Measurements from ENCODE around the gene PNKP.

Gene PNKP

GRCh38 chr19:49847731-49848696, 19.4 kb downstream of the PNKP start:
- H3K27ac ChIP-seq (ENCODE audit: low read depth, low read length), result no peak overlapping the region

GRCh38 chr19:49846408-49846807, 21.0 kb downstream of the PNKP start:
- H3K9ac ChIP-seq (ENCODE audit: low read depth in 1 of 2, low read length in 2 of 2), result no peak overlapping the region
- H3K9me3 ChIP-seq (ENCODE audit: control insufficient read depth in 1 of 2, low read length in 2 of 2), result no peaks in the 10 kb centered on the region
- no peaks in the 10 kb centered on the region for H3K27me3 ChIP-seq (ENCODE audit: control insufficient read depth in 1 of 2, insufficient read depth in 2 of 2, low read length in 2 of 2)
- no peaks in the 10 kb centered on the region for H3K36me3 ChIP-seq (ENCODE audit: control insufficient read depth in 1 of 2, insufficient read depth in 2 of 2, low read length in 2 of 2)
- peaks cover 4 to 7% of the 10 kb centered on the region in 2 donors for H3K4me1 ChIP-seq (ENCODE audit: control insufficient read depth in 1 of 2, insufficient read depth in 2 of 2, low read length in 2 of 2)
- H3K4me3 ChIP-seq (ENCODE audit: low read depth in 1 of 2, low read length in 2 of 2), result no peak overlapping the region
- H3K27ac ChIP-seq (ENCODE audit: low read depth, low read length), result no peak overlapping the region

More at GRCh38 chr19:49847731-49848696, 19.4 kb downstream of the PNKP start:
- no peaks in the 10 kb centered on the region for H3K9me3 ChIP-seq (ENCODE audit: control insufficient read depth in 1 of 2, low read length in 2 of 2)
- H3K9ac ChIP-seq (ENCODE audit: low read depth in 1 of 2, low read length in 2 of 2), result no peak overlapping the region
- peaks cover 15 to 18% of the 10 kb centered on the region in 2 donors for H3K4me1 ChIP-seq (ENCODE audit: control insufficient read depth in 1 of 2, insufficient read depth in 2 of 2, low read length in 2 of 2)
- no peaks in the 10 kb centered on the region for H3K36me3 ChIP-seq (ENCODE audit: control insufficient read depth in 1 of 2, insufficient read depth in 2 of 2, low read length in 2 of 2)
- no peak overlapping the region for H3K4me3 ChIP-seq (ENCODE audit: low read depth in 1 of 2, low read length in 2 of 2)
- H3K27me3 ChIP-seq (ENCODE audit: control insufficient read depth in 1 of 2, insufficient read depth in 2 of 2, low read length in 2 of 2), result no peaks in the 10 kb centered on the region

DNA sequence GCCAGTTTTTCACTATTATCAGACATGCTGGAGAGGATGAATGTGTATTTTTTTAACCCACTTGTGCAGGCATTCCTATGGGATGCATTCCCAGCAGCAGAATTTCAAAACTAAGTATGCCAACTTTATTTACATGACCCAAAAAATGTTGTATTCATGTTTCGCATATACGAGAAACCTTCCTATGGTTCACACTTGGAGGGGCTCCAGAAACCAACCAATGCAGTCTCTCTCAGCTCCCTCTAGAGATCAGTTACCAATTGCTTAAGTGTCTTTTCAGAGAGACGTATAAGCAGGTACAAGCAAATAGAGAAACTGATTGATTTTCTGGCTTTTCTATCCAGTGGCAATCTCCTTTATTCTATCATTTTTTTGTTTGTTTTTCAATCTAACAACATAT, 22.0 kb downstream of the PNKP start:
- H3K9ac ChIP-seq (ENCODE audit: low read depth in 1 of 2, low read length in 2 of 2), result no peak overlapping the region
- no peak overlapping the region for H3K4me3 ChIP-seq (ENCODE audit: low read depth in 1 of 2, low read length in 2 of 2)
- H3K36me3 ChIP-seq (ENCODE audit: control insufficient read depth in 1 of 2, insufficient read depth in 2 of 2, low read length in 2 of 2), result no peaks in the 10 kb centered on the region
- H3K9me3 ChIP-seq (ENCODE audit: control insufficient read depth in 1 of 2, low read length in 2 of 2), result no peaks in the 10 kb centered on the region
- no peak overlapping the region for H3K27ac ChIP-seq (ENCODE audit: low read depth, low read length)
- peaks cover 4 to 7% of the 10 kb centered on the region in 2 donors for H3K4me1 ChIP-seq (ENCODE audit: control insufficient read depth in 1 of 2, insufficient read depth in 2 of 2, low read length in 2 of 2)
- H3K27me3 ChIP-seq (ENCODE audit: control insufficient read depth in 1 of 2, insufficient read depth in 2 of 2, low read length in 2 of 2), result no peaks in the 10 kb centered on the region

DNA sequence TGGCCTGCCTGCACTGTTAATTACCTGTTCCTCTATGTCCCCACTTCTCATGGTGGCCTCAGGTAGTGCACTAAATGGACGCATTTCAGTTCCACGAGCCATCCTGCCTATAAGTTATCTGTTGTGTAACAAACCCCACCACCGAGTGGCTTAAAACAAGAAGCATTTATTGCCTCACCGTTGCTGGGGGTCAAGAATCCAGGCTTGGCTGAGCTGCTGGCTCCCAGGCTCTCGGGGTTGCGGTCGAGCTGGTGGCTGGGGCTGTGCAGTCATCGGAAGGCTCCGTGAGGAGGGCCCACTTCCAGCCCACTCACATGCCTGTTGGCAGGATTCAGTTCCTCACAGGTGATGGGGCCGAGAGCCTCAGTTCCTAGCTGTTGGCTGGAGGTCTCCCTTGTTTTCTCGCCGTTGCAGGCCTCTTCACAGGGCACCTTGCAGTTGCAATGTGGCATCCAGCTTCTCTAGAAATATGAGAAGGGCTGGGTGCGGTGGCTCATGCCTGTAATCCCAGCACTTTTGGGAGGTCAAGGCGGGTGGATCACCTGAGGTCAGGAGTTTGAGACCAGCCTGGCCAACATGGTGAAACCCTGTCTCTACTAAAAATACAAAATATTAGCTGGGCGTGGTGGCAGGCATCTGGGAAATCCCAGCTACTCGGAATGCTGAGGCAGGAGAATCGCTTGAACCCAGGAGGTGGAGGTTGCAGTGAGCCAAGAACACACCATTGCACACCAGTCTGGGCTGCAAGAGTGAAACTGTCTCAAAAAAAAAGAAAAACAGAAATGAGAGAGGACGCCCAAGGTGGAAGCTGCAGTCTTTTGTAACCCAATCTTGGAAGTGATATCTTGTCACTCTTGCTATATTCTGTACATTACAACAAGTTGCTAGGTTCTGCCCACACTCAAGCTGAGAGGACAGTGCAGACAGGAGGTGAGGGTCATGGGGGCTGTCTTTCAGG, 23.0 kb downstream of the PNKP start:
- Histone ChIP-seq H3K4me3 (ENCODE audit: low read depth in 1 of 2, low read length in 2 of 2) (no peak overlapping the region), H3K36me3 (ENCODE audit: control insufficient read depth in 1 of 2, insufficient read depth in 2 of 2, low read length in 2 of 2) (peaks cover 0 to 5% of the 10 kb centered on the region in 2 donors), H3K9ac (ENCODE audit: low read depth in 1 of 2, low read length in 2 of 2) (no peak overlapping the region), H3K27me3 (ENCODE audit: control insufficient read depth in 1 of 2, insufficient read depth in 2 of 2, low read length in 2 of 2) (no peaks in the 10 kb centered on the region), H3K4me1 (ENCODE audit: control insufficient read depth in 1 of 2, insufficient read depth in 2 of 2, low read length in 2 of 2) (no peaks in the 10 kb centered on the region), H3K27ac (ENCODE audit: low read depth, low read length) (no peak overlapping the region), H3K9me3 (ENCODE audit: control insufficient read depth in 1 of 2, low read length in 2 of 2) (no peaks in the 10 kb centered on the region)

GRCh38 chr19:49843265-49843664, 24.1 kb downstream of the PNKP start:
- Histone ChIP-seq H3K4me3 (ENCODE audit: low read depth in 1 of 2, low read length in 2 of 2) (no peak overlapping the region), H3K27ac (ENCODE audit: low read depth, low read length) (no peak overlapping the region)

GRCh38 chr19:49840736-49841249, 26.6 kb downstream of the PNKP start:
- H3K27ac ChIP-seq (ENCODE audit: low read depth, low read length), result no peak overlapping the region
- H3K9me3 ChIP-seq (ENCODE audit: control insufficient read depth in 1 of 2, low read length in 2 of 2), result no peaks in the 10 kb centered on the region
- H3K4me3 ChIP-seq (ENCODE audit: low read depth in 1 of 2, low read length in 2 of 2), result no peak overlapping the region
- no peaks in the 10 kb centered on the region for H3K27me3 ChIP-seq (ENCODE audit: control insufficient read depth in 1 of 2, insufficient read depth in 2 of 2, low read length in 2 of 2)
- H3K9ac ChIP-seq (ENCODE audit: low read depth in 1 of 2, low read length in 2 of 2), result no peak overlapping the region
- peaks cover 11 to 36% of the 10 kb centered on the region in 2 donors for H3K36me3 ChIP-seq (ENCODE audit: control insufficient read depth in 1 of 2, insufficient read depth in 2 of 2, low read length in 2 of 2)
- no peaks in the 10 kb centered on the region for H3K4me1 ChIP-seq (ENCODE audit: control insufficient read depth in 1 of 2, insufficient read depth in 2 of 2, low read length in 2 of 2)

More at GRCh38 chr19:49843265-49843664, 24.1 kb downstream of the PNKP start:
- no peak overlapping the region for H3K9ac ChIP-seq (ENCODE audit: low read depth in 1 of 2, low read length in 2 of 2)
- peaks cover 1 to 17% of the 10 kb centered on the region in 2 donors for H3K36me3 ChIP-seq (ENCODE audit: control insufficient read depth in 1 of 2, insufficient read depth in 2 of 2, low read length in 2 of 2)
- no peaks in the 10 kb centered on the region for H3K4me1 ChIP-seq (ENCODE audit: control insufficient read depth in 1 of 2, insufficient read depth in 2 of 2, low read length in 2 of 2)
- H3K27me3 ChIP-seq (ENCODE audit: control insufficient read depth in 1 of 2, insufficient read depth in 2 of 2, low read length in 2 of 2), result no peaks in the 10 kb centered on the region
- no peaks in the 10 kb centered on the region for H3K9me3 ChIP-seq (ENCODE audit: control insufficient read depth in 1 of 2, low read length in 2 of 2)

DNA sequence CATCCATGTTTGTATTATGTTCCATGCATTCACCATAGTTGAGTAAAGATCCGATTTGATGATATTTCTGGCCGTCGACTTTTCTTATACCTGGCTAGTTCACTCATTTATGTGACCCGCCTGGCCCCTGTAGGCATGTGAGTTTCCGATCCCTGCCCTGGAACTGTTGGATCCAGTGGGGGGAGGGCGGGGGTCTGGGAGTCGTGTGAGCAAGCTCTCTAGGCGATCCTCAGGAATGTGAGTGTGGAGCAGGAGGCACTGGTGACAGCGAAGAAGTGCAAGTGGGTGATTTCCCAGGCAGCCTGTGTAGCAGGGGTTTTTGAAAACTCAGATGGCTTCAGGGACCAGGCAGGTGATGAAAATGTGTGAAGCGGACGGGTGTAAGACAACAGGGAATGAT, 27.1 kb downstream of the PNKP start:
- Histone ChIP-seq H3K27ac (ENCODE audit: low read depth, low read length) (no peak overlapping the region), H3K9me3 (ENCODE audit: control insufficient read depth in 1 of 2, low read length in 2 of 2) (no peaks in the 10 kb centered on the region), H3K27me3 (ENCODE audit: control insufficient read depth in 1 of 2, insufficient read depth in 2 of 2, low read length in 2 of 2) (no peaks in the 10 kb centered on the region), H3K36me3 (ENCODE audit: control insufficient read depth in 1 of 2, insufficient read depth in 2 of 2, low read length in 2 of 2) (peaks cover 14 to 40% of the 10 kb centered on the region in 2 donors), H3K9ac (ENCODE audit: low read depth in 1 of 2, low read length in 2 of 2) (no peak overlapping the region), H3K4me1 (ENCODE audit: control insufficient read depth in 1 of 2, insufficient read depth in 2 of 2, low read length in 2 of 2) (no peaks in the 10 kb centered on the region), H3K4me3 (ENCODE audit: low read depth in 1 of 2, low read length in 2 of 2) (no peak overlapping the region)

DNA sequence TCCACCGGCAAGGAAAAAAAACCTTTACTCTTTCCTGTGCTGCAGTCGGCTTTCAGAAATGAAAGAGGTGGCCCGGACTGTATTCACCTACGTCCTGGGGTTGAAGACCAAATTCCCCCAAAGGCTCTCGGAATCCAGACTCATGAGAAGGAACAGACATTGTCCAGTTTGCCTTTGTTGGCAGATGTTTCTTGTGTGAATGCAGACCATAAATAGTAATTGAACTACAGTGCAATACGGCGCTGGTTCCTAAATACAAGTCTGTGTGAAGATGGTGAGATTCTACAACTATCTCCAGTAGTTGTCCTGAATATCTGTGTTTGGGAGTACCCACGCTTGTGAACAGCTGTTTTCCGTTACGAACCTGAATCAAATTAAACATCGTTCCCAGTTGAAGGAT, 27.7 kb downstream of the PNKP start:
- Histone ChIP-seq H3K27ac (ENCODE audit: low read depth, low read length) (no peak overlapping the region), H3K9ac (ENCODE audit: low read depth in 1 of 2, low read length in 2 of 2) (no peak overlapping the region), H3K9me3 (ENCODE audit: control insufficient read depth in 1 of 2, low read length in 2 of 2) (no peaks in the 10 kb centered on the region), H3K4me1 (ENCODE audit: control insufficient read depth in 1 of 2, insufficient read depth in 2 of 2, low read length in 2 of 2) (no peaks in the 10 kb centered on the region), H3K4me3 (ENCODE audit: low read depth in 1 of 2, low read length in 2 of 2) (no peak overlapping the region), H3K27me3 (ENCODE audit: control insufficient read depth in 1 of 2, insufficient read depth in 2 of 2, low read length in 2 of 2) (no peaks in the 10 kb centered on the region), H3K36me3 (ENCODE audit: control insufficient read depth in 1 of 2, insufficient read depth in 2 of 2, low read length in 2 of 2) (peaks cover 20 to 46% of the 10 kb centered on the region in 2 donors)

GRCh38 chr19:49838885-49839588, 28.3 kb downstream of the PNKP start:
- Histone ChIP-seq H3K4me1 (ENCODE audit: control insufficient read depth in 1 of 2, insufficient read depth in 2 of 2, low read length in 2 of 2) (no peaks in the 10 kb centered on the region), H3K9me3 (ENCODE audit: control insufficient read depth in 1 of 2, low read length in 2 of 2) (no peaks in the 10 kb centered on the region), H3K27ac (ENCODE audit: low read depth, low read length) (no peak overlapping the region), H3K27me3 (ENCODE audit: control insufficient read depth in 1 of 2, insufficient read depth in 2 of 2, low read length in 2 of 2) (no peaks in the 10 kb centered on the region), H3K4me3 (ENCODE audit: low read depth in 1 of 2, low read length in 2 of 2) (no peak overlapping the region), H3K9ac (ENCODE audit: low read depth in 1 of 2, low read length in 2 of 2) (no peak overlapping the region), H3K36me3 (ENCODE audit: control insufficient read depth in 1 of 2, insufficient read depth in 2 of 2, low read length in 2 of 2) (peaks cover 25 to 53% of the 10 kb centered on the region in 2 donors)

All from duodenal mucosa (tissue), 2 donors.